GM12873 (cell line): Measurements from ENCODE around the gene COLGALT1.

ENCODE experiments used
- TF ChIP-seq, protein P1 (sequence below): IDR thresholded peaks from 2 replicates; pipeline ENCODE4 v1.5.1; 2012; ENCODE audit warnings: low read depth, mild to moderate bottlenecking, moderate library complexity, low read length, control low read depth; ENCODE audit not compliant: insufficient read depth; ENCODE audit errors: missing control alignments

The COLGALT1 gene

DNA sequence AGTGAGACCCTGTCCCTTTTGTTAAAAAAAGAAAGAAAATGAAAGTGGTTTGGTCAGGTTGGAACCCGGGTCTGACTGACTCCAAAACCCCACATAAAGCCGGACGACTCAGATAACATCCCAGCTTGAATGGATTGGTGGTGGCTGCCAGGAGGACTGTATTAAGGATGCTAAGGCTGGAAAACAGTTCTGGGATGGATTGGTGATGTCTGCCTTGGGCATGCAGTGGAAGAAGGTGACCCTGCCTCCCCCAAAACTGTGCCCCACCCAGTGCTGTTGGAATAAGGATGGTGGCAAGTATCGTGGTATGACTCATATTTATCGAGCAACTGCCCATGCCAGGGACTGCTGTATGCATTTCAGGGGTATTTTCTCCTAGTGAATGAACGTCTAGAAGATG is 18.5 kb upstream of the COLGALT1 start:
- TF ChIP-seq, protein P1, sequence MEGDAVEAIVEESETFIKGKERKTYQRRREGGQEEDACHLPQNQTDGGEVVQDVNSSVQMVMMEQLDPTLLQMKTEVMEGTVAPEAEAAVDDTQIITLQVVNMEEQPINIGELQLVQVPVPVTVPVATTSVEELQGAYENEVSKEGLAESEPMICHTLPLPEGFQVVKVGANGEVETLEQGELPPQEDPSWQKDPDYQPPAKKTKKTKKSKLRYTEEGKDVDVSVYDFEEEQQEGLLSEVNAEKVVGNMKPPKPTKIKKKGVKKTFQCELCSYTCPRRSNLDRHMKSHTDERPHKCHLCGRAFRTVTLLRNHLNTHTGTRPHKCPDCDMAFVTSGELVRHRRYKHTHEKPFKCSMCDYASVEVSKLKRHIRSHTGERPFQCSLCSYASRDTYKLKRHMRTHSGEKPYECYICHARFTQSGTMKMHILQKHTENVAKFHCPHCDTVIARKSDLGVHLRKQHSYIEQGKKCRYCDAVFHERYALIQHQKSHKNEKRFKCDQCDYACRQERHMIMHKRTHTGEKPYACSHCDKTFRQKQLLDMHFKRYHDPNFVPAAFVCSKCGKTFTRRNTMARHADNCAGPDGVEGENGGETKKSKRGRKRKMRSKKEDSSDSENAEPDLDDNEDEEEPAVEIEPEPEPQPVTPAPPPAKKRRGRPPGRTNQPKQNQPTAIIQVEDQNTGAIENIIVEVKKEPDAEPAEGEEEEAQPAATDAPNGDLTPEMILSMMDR: no peak

DNA sequence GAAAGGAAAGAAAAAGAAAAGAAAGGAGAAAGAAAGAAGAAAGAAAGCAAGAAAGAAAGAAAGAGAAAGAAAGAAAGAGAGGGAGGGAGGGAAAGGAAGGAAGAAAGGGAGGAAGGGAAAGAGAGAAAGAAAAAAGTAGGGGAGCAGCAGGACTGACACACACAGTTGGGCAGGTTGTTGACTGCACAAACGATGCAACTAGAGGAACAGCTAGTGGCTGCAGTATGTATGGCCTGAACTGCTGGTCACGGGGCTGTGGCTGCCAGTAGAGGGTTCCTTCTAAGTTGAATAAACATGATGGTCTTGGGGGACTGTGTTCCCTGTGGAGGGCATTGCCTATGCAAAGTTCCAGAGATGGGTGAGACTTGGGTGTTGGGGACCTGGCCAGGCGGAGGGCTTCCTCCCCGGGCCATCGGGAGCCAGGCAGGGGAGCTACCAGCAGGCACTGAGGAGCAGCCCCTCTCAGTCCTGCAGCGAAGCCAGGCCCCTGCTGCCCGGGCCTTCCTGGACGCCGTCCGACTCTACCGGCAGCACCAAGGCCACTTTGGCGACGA is 16.7 kb upstream of the COLGALT1 start:
- TF ChIP-seq, protein P1: no peak

DNA sequence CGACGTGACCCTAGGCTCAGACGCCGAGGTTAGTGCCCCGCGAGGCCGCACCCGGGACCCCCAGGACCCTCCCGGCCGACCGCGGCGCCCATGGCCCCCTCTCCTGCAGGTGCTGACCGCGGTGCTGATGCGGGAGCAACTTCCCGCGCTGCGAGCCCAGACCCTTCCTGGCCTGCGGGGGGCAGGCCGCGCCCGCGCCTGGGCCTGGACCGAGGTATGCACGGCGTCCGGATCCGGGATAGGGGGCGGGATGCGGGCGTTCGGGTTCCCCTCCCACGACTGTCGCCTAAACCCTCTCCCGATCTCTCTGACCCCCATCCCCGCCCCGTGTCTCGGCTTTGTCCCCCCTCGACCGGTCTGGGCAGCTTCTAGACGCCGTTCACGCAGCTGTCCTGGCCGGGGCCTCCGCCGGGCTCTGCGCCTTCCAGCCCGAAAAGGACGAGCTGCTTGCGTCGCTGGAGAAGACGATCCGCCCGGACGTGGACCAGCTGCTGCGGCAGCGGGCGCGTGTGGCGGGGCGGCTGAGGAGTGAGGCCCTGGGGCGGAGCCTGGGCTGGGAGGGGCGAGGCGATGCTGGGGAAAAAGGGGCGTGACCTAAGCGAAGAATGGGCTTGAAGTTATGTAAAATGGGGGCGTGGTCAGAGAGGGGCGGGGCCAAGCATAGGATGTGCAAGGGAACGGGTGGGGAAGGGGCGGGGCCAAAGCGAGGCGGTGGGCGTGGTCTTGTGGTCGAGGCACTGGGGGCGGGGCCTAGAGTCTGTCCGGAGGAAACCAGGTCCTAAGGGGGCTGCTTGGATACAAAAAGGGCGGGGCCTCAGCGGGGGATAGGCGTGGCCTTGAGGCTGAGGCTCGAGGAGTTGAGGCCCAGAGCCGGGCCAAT is 16.0 kb upstream of the COLGALT1 start:
- TF ChIP-seq, protein P1: peak; percentile 17

DNA sequence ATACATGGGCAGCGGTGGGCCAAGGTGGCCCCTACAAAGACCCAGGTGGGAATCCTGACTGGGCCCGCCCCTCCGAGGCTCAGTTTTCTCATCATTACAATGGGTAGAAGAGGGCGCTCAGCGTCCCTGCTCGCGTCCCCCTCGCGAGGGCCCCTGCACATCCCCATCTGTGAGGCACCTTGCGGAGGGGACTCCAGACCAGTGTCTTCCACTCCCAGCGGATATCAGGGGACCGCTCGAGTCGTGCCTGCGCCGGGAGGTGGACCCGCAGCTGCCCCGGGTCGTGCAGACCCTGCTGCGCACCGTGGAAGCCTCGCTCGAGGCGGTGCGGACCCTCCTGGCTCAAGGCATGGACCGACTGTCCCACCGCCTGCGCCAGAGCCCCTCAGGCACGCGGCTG is 15.3 kb upstream of the COLGALT1 start:
- TF ChIP-seq, protein P1: no peak

DNA sequence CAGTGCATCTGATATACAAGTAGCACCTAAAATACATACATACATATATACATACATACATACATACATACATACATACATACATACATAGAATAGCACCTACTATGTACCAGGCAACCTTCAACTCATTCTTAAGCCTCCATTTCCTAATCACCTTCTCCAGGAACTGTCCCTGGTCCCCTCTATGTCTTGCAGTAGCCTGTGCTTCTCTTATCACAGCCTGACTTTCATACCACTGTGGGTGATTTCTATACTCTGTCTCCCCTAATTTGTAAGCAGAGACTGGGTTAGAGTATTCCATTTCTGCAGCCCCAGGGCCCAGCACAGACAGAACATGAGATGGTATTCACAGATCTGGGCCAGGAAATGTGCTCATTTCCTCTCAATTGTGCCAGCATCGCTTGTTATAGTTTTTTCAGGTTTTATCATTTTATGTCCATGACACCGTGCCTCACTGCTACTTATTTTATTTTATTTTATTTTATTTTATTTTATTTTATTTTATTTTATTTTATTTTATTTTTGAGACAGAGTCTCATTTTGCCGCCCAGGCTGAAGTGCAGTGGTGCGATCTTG is 14.2 kb upstream of the COLGALT1 start:
- TF ChIP-seq, protein P1: no peak

DNA sequence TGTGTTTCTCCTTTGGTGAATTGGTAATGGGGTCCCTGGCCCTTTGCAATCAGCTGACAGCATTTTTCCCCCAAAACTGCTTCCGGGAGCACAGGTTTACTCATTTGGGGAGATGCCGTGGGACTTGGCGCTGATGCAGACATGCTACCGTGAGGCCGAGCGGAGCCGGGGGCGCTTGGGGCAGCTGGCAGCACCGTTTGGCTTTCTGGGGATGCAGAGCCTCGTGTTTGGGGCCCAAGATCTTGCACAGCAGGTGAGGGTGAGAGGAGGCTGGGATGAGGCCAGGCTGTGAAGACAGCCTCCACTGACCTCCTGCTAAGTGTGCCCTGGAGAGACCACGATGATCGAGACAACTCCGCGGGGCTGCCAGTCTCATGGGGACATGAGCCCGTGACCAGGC is 13.4 kb upstream of the COLGALT1 start:
- TF ChIP-seq, protein P1: no peak
